HG02678 (cell line): ENCODE measurements around the gene CCNI2.
"Not testable (repeated sequence)": the region's sequence is repeated elsewhere in the genome, so short reads cannot be mapped to it uniquely, and the experiment has no call there.

ENCODE experiments used
- ATAC-seq: cut with Tn5 transposase; IDR thresholded peaks from one replicate; pipeline ENCODE4 v1.9.1; 2021; ENCODE audit warnings: mild to moderate bottlenecking, moderate library complexity; ENCODE audit not compliant: unreplicated experiment

The CCNI2 gene

GRCh38 chr5:132779961-132780360 lies 32.7 kb downstream of the CCNI2 start:
- no peak for ATAC-seq

- ATAC-seq, result no peak
Observed at GRCh38 chr5:132780577-132780976, 33.4 kb downstream of the CCNI2 start.

- no peak for ATAC-seq
Observed at GRCh38 chr5:132781029-132781428, 33.8 kb downstream of the CCNI2 start.

GRCh38 chr5:132782101-132782500 lies 34.9 kb downstream of the CCNI2 start:
- no peak for ATAC-seq

- ATAC-seq, result no peak
Observed at GRCh38 chr5:132785365-132785764, 38.1 kb downstream of the CCNI2 start.

GRCh38 chr5:132785864-132786263 lies 38.6 kb downstream of the CCNI2 start:
- ATAC-seq, result no peak

- no peak for ATAC-seq
Observed at GRCh38 chr5:132787076-132787475, 39.9 kb downstream of the CCNI2 start.

- no peak for ATAC-seq
Observed at GRCh38 chr5:132788508-132788907, 41.3 kb downstream of the CCNI2 start.

GRCh38 chr5:132788990-132789886 lies 42.0 kb downstream of the CCNI2 start:
- ATAC-seq, result no peak

GRCh38 chr5:132790201-132790865 lies 43.1 kb downstream of the CCNI2 start:
- ATAC-seq, result no peak

- ATAC-seq, result no peak
Observed at GRCh38 chr5:132791026-132791425, 43.8 kb downstream of the CCNI2 start.

- ATAC-seq, result no peak
Observed at GRCh38 chr5:132797651-132798050, 50.4 kb downstream of the CCNI2 start.

GRCh38 chr5:132799392-132799791 lies 52.2 kb downstream of the CCNI2 start:
- ATAC-seq, result no peak

GRCh38 chr5:132800545-132800944 lies 53.3 kb downstream of the CCNI2 start:
- no peak for ATAC-seq

GRCh38 chr5:132802044-132802684 lies 54.9 kb downstream of the CCNI2 start:
- ATAC-seq, result no peak

GRCh38 chr5:132802685-132803066 lies 55.5 kb downstream of the CCNI2 start:
- not testable (repeated sequence) for ATAC-seq
